Esophagus muscularis mucosa (tissue), 4 donors: ENCODE measurements around the gene SLC23A3. TPM values are rescaled to one million over a fixed set of nuclear protein-coding genes. Genes with fewer than 3 reads are reported as not detected.

Experiments
- DNase-seq: peaks from one replicate; pipeline ENCODE4 v3.0.0-alpha.2; 2017; ENCODE audit errors: extremely low spot score
- H3K27ac ChIP-seq, 4 donors: fragments of 200-600 bp; sonication (generic); replicated peaks in 1 of 4; 1 replicate in 3 of 4; 2 replicates in 1 of 4; pipeline ENCODE4 v1.5.1; 2016 to 2019; ENCODE audit warnings: mild to moderate bottlenecking in 1 of 4
- H3K27me3 ChIP-seq, 4 donors: fragments of 200-600 bp; sonication (generic); one replicate each; pipeline versions ENCODE4 v1.5.1 to v1.6.0; 2016 to 2019
- H3K36me3 ChIP-seq, 4 donors: fragments of 200-600 bp; sonication (generic); one replicate each; pipeline ENCODE4 v1.5.1; 2016 to 2019
- H3K4me1 ChIP-seq, 4 donors: fragments of 200-600 bp; sonication (generic); one replicate each; pipeline ENCODE4 v1.5.1; 2016 to 2019
- H3K4me3 ChIP-seq, 4 donors: fragments of 200-600 bp; sonication (generic); 1 replicate in 2 of 4; 2 replicates in 2 of 4; pipeline ENCODE4 v1.5.1; 2016 to 2019; ENCODE audit warnings: mild to moderate bottlenecking in 4 of 4, moderate library complexity in 1 of 4
- H3K9me3 ChIP-seq, 4 donors: fragments of 200-600 bp; sonication (generic); 1 replicate in 3 of 4; 2 replicates in 1 of 4; pipeline ENCODE4 v1.5.1; 2016 to 2019
- EP300 ChIP-seq: sonication (generic); formaldehyde crosslinking; IDR thresholded peaks from one replicate; pipeline ENCODE4 v1.6.1; 2017; ENCODE audit warnings: antibody characterized with exemption
- POLR2A ChIP-seq: fragments of 450-650 bp; IDR thresholded peaks from one replicate; pipeline ENCODE4 v1.6.1; 2017; ENCODE audit warnings: antibody characterized with exemption, moderate library complexity, mild to moderate bottlenecking, low read depth
- POLR2AphosphoS5 ChIP-seq, 2 donors: sonication (generic); formaldehyde crosslinking; IDR thresholded peaks; one replicate each; pipeline ENCODE4 v1.6.1; 2017; ENCODE audit warnings: antibody characterized with exemption in 2 of 2
- WGBS: methylation state at CpG from one replicate; pipeline ENCODE4 v1.1.5; 2018; 5-methylcytosine and 5-hydroxymethylcytosine counted together
- intact Hi-C: fragments of 100-400 bp; cut with DNase I; formaldehyde crosslinking; loops from one replicate; pipeline ENCODE4 v1.15.1; 2023
- total RNA-seq, 4 donors: library from RNA; depleted of rRNA; stranded (reverse); fragments of >200 nt; gene quantifications; one replicate each; pipeline versions ENCODE4 v1.1.0 to v1.2.1, GENCODE V29; 2016
- TF ChIP-seq, protein P1 (sequence below), 3 experiments: fragments of 200-600 bp in 2 of 3; fragments of 450-650 bp in 1 of 3; sonication (generic) in 2 of 3; IDR thresholded peaks; one replicate each; pipeline ENCODE4 v1.5.1; 2017 to 2019; ENCODE audit warnings: antibody characterized with exemption in 3 of 3, mild to moderate bottlenecking in 2 of 3, moderate library complexity in 1 of 3

SLC23A3 gene
- total RNA-seq, 4 donors from 2014 or later = 0.23 to 0.58 (median 0.37) TPM

DNA sequence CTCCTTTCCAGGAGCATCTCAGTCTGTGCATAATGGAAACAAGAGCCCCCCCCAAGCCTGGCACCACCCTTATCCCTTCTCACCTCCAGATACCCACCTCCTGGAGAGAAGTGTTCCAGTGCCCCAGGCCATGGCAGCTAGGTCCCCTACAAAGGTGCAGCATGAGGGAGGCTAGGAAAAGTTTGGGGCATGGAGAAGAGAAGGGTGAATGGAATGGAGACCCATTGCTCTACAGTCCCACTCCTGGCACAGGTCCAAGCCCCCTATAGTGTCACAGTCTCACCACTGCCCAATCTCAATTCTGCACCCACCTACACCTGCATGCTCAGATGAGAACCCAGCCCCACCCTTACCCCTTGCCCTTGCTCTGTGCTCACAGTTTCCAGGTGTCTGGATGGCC is 897 bp downstream of the SLC23A3 start:
- intact Hi-C loops = no loop called here
- no peak for TF ChIP-seq EP300
- no peak for TF ChIP-seq POLR2A
- TF ChIP-seq, protein P1, sequence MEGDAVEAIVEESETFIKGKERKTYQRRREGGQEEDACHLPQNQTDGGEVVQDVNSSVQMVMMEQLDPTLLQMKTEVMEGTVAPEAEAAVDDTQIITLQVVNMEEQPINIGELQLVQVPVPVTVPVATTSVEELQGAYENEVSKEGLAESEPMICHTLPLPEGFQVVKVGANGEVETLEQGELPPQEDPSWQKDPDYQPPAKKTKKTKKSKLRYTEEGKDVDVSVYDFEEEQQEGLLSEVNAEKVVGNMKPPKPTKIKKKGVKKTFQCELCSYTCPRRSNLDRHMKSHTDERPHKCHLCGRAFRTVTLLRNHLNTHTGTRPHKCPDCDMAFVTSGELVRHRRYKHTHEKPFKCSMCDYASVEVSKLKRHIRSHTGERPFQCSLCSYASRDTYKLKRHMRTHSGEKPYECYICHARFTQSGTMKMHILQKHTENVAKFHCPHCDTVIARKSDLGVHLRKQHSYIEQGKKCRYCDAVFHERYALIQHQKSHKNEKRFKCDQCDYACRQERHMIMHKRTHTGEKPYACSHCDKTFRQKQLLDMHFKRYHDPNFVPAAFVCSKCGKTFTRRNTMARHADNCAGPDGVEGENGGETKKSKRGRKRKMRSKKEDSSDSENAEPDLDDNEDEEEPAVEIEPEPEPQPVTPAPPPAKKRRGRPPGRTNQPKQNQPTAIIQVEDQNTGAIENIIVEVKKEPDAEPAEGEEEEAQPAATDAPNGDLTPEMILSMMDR (IDR thresholded peaks at IDR 0.05) = no peak
- no peak for TF ChIP-seq POLR2AphosphoS5 (IDR thresholded peaks at IDR 0.05)
- Histone ChIP-seq H3K27ac (no peak overlapping the region), H3K9me3 (no peaks in the 10 kb centered on the region), H3K4me3 (no peak overlapping the region), H3K36me3 (peaks cover 14 to 23% (median 21%) of the 10 kb centered on the region in 4 donors), H3K4me1 (peaks cover 11 to 36% (median 21%) of the 10 kb centered on the region in 4 donors), H3K27me3 (no peaks in the 10 kb centered on the region)
- peak; percentile 60 for DNase-seq

- no peaks in the 10 kb centered on the region for H3K27me3 ChIP-seq
- no peaks in the 10 kb centered on the region for H3K9me3 ChIP-seq
- H3K27ac ChIP-seq = no peak overlapping the region
- TF ChIP-seq, protein P1 (IDR thresholded peaks at IDR 0.05) = no peak
- TF ChIP-seq POLR2A (no peak), POLR2AphosphoS5 (IDR thresholded peaks at IDR 0.05) (no peak), EP300 (no peak)
- peaks cover 11 to 35% (median 19%) of the 10 kb centered on the region in 4 donors for H3K4me1 ChIP-seq
- H3K36me3 ChIP-seq = peaks cover 11 to 19% (median 17%) of the 10 kb centered on the region in 4 donors
- intact Hi-C loops = no loop called here
- H3K4me3 ChIP-seq = no peak overlapping the region
- DNase-seq = no peak
- 67% methylated on average over 3 of the region's 6 CpGs for WGBS
These were observed 1.3 kb downstream of the SLC23A3 start for GRCh38 chr2:219168526-219168925.

GRCh38 chr2:219167997-219168396 is 1.8 kb downstream of the SLC23A3 start:
- Histone ChIP-seq H3K27ac (no peak overlapping the region), H3K9me3 (no peaks in the 10 kb centered on the region), H3K36me3 (peaks cover 6 to 14% (median 12%) of the 10 kb centered on the region in 4 donors), H3K4me3 (no peak overlapping the region), H3K27me3 (no peaks in the 10 kb centered on the region), H3K4me1 (peaks cover 11 to 29% (median 17%) of the 10 kb centered on the region in 4 donors)
- TF ChIP-seq POLR2A = no peak
- TF ChIP-seq EP300 = no peak
- TF ChIP-seq, protein P1 (IDR thresholded peaks at IDR 0.05) = no peak
- TF ChIP-seq POLR2AphosphoS5 (IDR thresholded peaks at IDR 0.05) = no peak
- DNase-seq = peak; percentile 34
- 69% methylated on average over 5 of the region's 5 CpGs for WGBS
- intact Hi-C loops = no loop called here

- 83% methylated on average over 10 of the region's 10 CpGs for WGBS
- peaks cover 4 to 14% (median 8%) of the 10 kb centered on the region in 4 donors for H3K4me1 ChIP-seq
- H3K27me3 ChIP-seq = no peaks in the 10 kb centered on the region
- intact Hi-C loops = no loop called here
- TF ChIP-seq POLR2A = no peak
- no peak for TF ChIP-seq EP300
- TF ChIP-seq, protein P1 (IDR thresholded peaks at IDR 0.05) = no peak
- TF ChIP-seq POLR2AphosphoS5 (IDR thresholded peaks at IDR 0.05) = no peak
- no peak for DNase-seq
- no peak overlapping the region for H3K27ac ChIP-seq
- H3K4me3 ChIP-seq = no peak overlapping the region
- H3K9me3 ChIP-seq = no peaks in the 10 kb centered on the region
- H3K36me3 ChIP-seq = no peaks in the 10 kb centered on the region
These were observed 4.5 kb downstream of the SLC23A3 start for GRCh38 chr2:219165058-219165911.
